Muscle of arm (tissue), 14 donors: Measurements from ENCODE around the gene ARHGAP4. TPM values are rescaled to one million over a fixed set of nuclear protein-coding genes. Genes with fewer than 3 reads are reported as not detected.

Experiments used
- DNase-seq: peaks from one replicate; pipeline ENCODE4 v3.0.0-alpha.2; 2013
- long read RNA-seq, 11 donors: transcript quantifications; one replicate each; lab custom pipeline, GENCODE V29; 2026
- polyA plus RNA-seq, 12 donors: library from polyadenylated mRNA; unstranded; fragments of 120-200 nt; gene quantifications; one replicate each; pipeline ENCODE4 v1.2.1, GENCODE V29; 2013; ENCODE audit not compliant: insufficient read length in 12 of 12

The ARHGAP4 gene
- polyA plus RNA-seq = 10 to 100 TPM in 11 of 12 donors, not detected in 1; 13.9 to 84.8 (median 18.2) TPM
- long read RNA-seq, donor 1 = 0 reads
- long read RNA-seq, donor 2 = 0 reads
- long read RNA-seq, donor 3 = 0 reads
- long read RNA-seq, donor 4 = 0 reads
- long read RNA-seq, donor 5, partial matches to known transcripts = 0 of 2 reads
- long read RNA-seq, donor 5, other reads (novel, unspliced or antisense) = 0 of 2 reads
- long read RNA-seq, donor 6, partial matches to known transcripts = 0 of 1 reads
- long read RNA-seq, donor 6, other reads (novel, unspliced or antisense) = 0 of 1 reads
- long read RNA-seq, donor 7 = 0 reads
- long read RNA-seq, donor 8 = 0 reads
- long read RNA-seq, donor 9 = 0 reads
- long read RNA-seq, donor 10 = 0 reads
- long read RNA-seq, donor 11, partial matches to known transcripts = 0 of 2 reads
- long read RNA-seq, donor 11, other reads (novel, unspliced or antisense) = 0 of 2 reads

GRCh38 chrX:153925739-153926551 is at the start of gene ARHGAP4:
Gene ARHGAP4, minus strand, starts transcription at chrX:153926264. Its CDS starts 62 bp downstream, at chrX:153926202.
- no peak for DNase-seq

- DNase-seq = no peak
Measured at GRCh38 chrX:153974726-153975286, 48.7 kb upstream of the ARHGAP4 start.

GRCh38 chrX:153974003-153974725 is 48.1 kb upstream of the ARHGAP4 start:
- no peak for DNase-seq

GRCh38 chrX:153973127-153974002 is 47.3 kb upstream of the ARHGAP4 start:
- DNase-seq = no peak

- peak; percentile 90 for DNase-seq
Measured at GRCh38 chrX:153972368-153973126, 46.5 kb upstream of the ARHGAP4 start, which contains the start of gene TMEM187. Gene TMEM187, plus strand, starts transcription at chrX:153972754. Its CDS starts 9,309 bp downstream, at chrX:153982063.

GRCh38 chrX:153971450-153972367 is 45.6 kb upstream of the ARHGAP4 start, which contains the start of gene HCFC1:
Gene HCFC1, minus strand, starts transcription at chrX:153971818. Its CDS starts 978 bp downstream, at chrX:153970840.
- DNase-seq = peak; percentile 95

- peak; percentile 92 for DNase-seq
Measured at GRCh38 chrX:153971124-153971449, 45.0 kb upstream of the ARHGAP4 start.

- DNase-seq = peak; percentile 77
Measured at GRCh38 chrX:153970357-153971123, 44.5 kb upstream of the ARHGAP4 start.

GRCh38 chrX:153969904-153970356 is 43.9 kb upstream of the ARHGAP4 start:
- DNase-seq = no peak

- no peak for DNase-seq
Measured at GRCh38 chrX:153969125-153969903, 43.2 kb upstream of the ARHGAP4 start.

GRCh38 chrX:153968754-153969124 is 42.7 kb upstream of the ARHGAP4 start:
- no peak for DNase-seq

- DNase-seq = no peak
Measured at GRCh38 chrX:153968255-153968654, 42.2 kb upstream of the ARHGAP4 start.

GRCh38 chrX:153967536-153968224 is 41.6 kb upstream of the ARHGAP4 start:
- no peak for DNase-seq

- DNase-seq = no peak
Measured at GRCh38 chrX:153966841-153967535, 40.9 kb upstream of the ARHGAP4 start.

- DNase-seq = no peak
Measured at GRCh38 chrX:153966283-153966688, 40.2 kb upstream of the ARHGAP4 start.

- no peak for DNase-seq
Measured at GRCh38 chrX:153965406-153965805, 39.3 kb upstream of the ARHGAP4 start.
